Esophagus squamous epithelium (tissue), 4 donors: Measurements from ENCODE around the gene TEX19.

ENCODE experiments used
- CTCF ChIP-seq, 6 experiments: fragments of 450-650 bp in 4 of 6; fragments of 200-600 bp in 2 of 6; sonication (generic) in 2 of 6; IDR thresholded peaks; one replicate each; pipeline ENCODE4 v1.5.1; 2016 to 2019; ENCODE audit warnings: antibody characterized with exemption in 6 of 6, mild to moderate bottlenecking in 4 of 6, moderate library complexity in 4 of 6
- POLR2A ChIP-seq, 4 donors: fragments of 450-650 bp; IDR thresholded peaks; one replicate each; pipeline ENCODE4 v1.6.1; 2017; ENCODE audit warnings: antibody characterized with exemption in 4 of 4, mild to moderate bottlenecking in 4 of 4, moderate library complexity in 3 of 4

- TF ChIP-seq CTCF (IDR thresholded peaks at IDR 0.05) (no peak), POLR2A (IDR thresholded peaks at IDR 0.05) (no peak)
Observed at GRCh38 chr17:82310877-82311276, 48.2 kb upstream of the TEX19 start.
